HFFc6 (cell line): ENCODE measurements around the gene FBLN2. TPM values are rescaled to one million over a fixed set of nuclear protein-coding genes. Genes with fewer than 3 reads are reported as not detected.

Experiments
- DNase-seq: peaks from one replicate; pipeline ENCODE4 v3.0.0-alpha.2; 2018
- H3K27ac Mint-ChIP-seq: 2 replicates; pipeline ENCODE4 v1.8.0; 2020; ENCODE audit warnings: mild to moderate bottlenecking, mixed read lengths
- H3K27me3 Mint-ChIP-seq: 2 replicates; pipeline ENCODE4 v1.8.0; 2021; ENCODE audit warnings: mild to moderate bottlenecking, moderate library complexity, mixed read lengths; ENCODE audit not compliant: insufficient read depth
- H3K36me3 Mint-ChIP-seq: 2 replicates; pipeline ENCODE4 v1.8.0; 2021; ENCODE audit warnings: low read depth, mixed read lengths
- H3K4me1 Mint-ChIP-seq: 2 replicates; pipeline ENCODE4 v1.8.0; 2020; ENCODE audit warnings: low read depth, mixed read lengths
- H3K4me3 Mint-ChIP-seq: 2 replicates; pipeline ENCODE4 v1.8.0; 2020; ENCODE audit warnings: mild to moderate bottlenecking, moderate library complexity, mixed read lengths
- H3K9me3 Mint-ChIP-seq: 2 replicates; pipeline ENCODE4 v1.8.0; 2020; ENCODE audit warnings: mild to moderate bottlenecking, mixed read lengths
- total RNA-seq, 6 experiments: library from RNA; stranded (reverse); fragmentation: NEBNext Ultra II Directional; extraction: Animal tissue kit (Norgen Biotek cat#: 25700); gene quantifications; 2 replicates in 1 of 6; 3 replicates in 5 of 6; pipeline ENCODE4 v1.2.3, GENCODE V29; 2021
- TF ChIP-seq, protein P1 (sequence below): fragments of 200-600 bp; sonication (generic); IDR thresholded peaks from 2 replicates; pipeline ENCODE4 v1.5.0; 2021; ENCODE audit warnings: antibody characterized with exemption, mild to moderate bottlenecking

The FBLN2 gene
- total RNA-seq, 6 experiments from 2014 or later = 55.7 to 84.5 (median 69.4) TPM

GRCh38 chr3:13620281-13620680 is 71.4 kb downstream of the FBLN2 start:
- H3K9me3 Mint-ChIP-seq = no peaks in the 10 kb centered on the region
- no peaks in the 10 kb centered on the region; the same call in 1 of the 2 replicates for H3K27me3 Mint-ChIP-seq
- no peaks in the 10 kb centered on the region for H3K4me1 Mint-ChIP-seq
- TF ChIP-seq, protein P1, sequence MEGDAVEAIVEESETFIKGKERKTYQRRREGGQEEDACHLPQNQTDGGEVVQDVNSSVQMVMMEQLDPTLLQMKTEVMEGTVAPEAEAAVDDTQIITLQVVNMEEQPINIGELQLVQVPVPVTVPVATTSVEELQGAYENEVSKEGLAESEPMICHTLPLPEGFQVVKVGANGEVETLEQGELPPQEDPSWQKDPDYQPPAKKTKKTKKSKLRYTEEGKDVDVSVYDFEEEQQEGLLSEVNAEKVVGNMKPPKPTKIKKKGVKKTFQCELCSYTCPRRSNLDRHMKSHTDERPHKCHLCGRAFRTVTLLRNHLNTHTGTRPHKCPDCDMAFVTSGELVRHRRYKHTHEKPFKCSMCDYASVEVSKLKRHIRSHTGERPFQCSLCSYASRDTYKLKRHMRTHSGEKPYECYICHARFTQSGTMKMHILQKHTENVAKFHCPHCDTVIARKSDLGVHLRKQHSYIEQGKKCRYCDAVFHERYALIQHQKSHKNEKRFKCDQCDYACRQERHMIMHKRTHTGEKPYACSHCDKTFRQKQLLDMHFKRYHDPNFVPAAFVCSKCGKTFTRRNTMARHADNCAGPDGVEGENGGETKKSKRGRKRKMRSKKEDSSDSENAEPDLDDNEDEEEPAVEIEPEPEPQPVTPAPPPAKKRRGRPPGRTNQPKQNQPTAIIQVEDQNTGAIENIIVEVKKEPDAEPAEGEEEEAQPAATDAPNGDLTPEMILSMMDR = no peak
- peaks cover 20% of the 10 kb centered on the region for H3K36me3 Mint-ChIP-seq
- no peak for DNase-seq
- no peak overlapping the region for H3K27ac Mint-ChIP-seq
- H3K4me3 Mint-ChIP-seq = no peak overlapping the region

- H3K4me3 Mint-ChIP-seq = no peak overlapping the region
- H3K27ac Mint-ChIP-seq = no peak overlapping the region
- no peaks in the 10 kb centered on the region for H3K9me3 Mint-ChIP-seq
- TF ChIP-seq, protein P1 = no peak
- no peaks in the 10 kb centered on the region for H3K4me1 Mint-ChIP-seq
- no peak for DNase-seq
- peaks cover 2% of the 10 kb centered on the region for H3K27me3 Mint-ChIP-seq
- H3K36me3 Mint-ChIP-seq = peaks cover 14% of the 10 kb centered on the region
Observed at GRCh38 chr3:13620776-13621365, 71.9 kb downstream of the FBLN2 start.

GRCh38 chr3:13621381-13622221 is 72.7 kb downstream of the FBLN2 start:
- TF ChIP-seq, protein P1 = no peak
- Mint-ChIP-seq H3K9me3 (no peaks in the 10 kb centered on the region), H3K36me3 (peaks cover 10% of the 10 kb centered on the region; the same call in 1 of the 2 replicates), H3K27me3 (peaks cover 2% of the 10 kb centered on the region), H3K4me1 (no peaks in the 10 kb centered on the region), H3K27ac (no peak overlapping the region), H3K4me3 (no peak overlapping the region)
- no peak for DNase-seq

GRCh38 chr3:13622356-13622755 is 73.4 kb downstream of the FBLN2 start:
- peaks cover 2% of the 10 kb centered on the region for H3K27me3 Mint-ChIP-seq
- no peaks in the 10 kb centered on the region for H3K4me1 Mint-ChIP-seq
- H3K27ac Mint-ChIP-seq = no peak overlapping the region
- H3K4me3 Mint-ChIP-seq = no peak overlapping the region
- peaks cover 4% of the 10 kb centered on the region; the same call in 1 of the 2 replicates for H3K36me3 Mint-ChIP-seq
- H3K9me3 Mint-ChIP-seq = no peaks in the 10 kb centered on the region
- DNase-seq = no peak
- TF ChIP-seq, protein P1 = no peak

GRCh38 chr3:13623101-13623654 is 74.3 kb downstream of the FBLN2 start:
- DNase-seq = no peak
- Mint-ChIP-seq H3K9me3 (no peaks in the 10 kb centered on the region), H3K27me3 (peaks cover 2% of the 10 kb centered on the region), H3K4me1 (no peaks in the 10 kb centered on the region), H3K36me3 (peaks cover 4% of the 10 kb centered on the region; the same call in 1 of the 2 replicates), H3K4me3 (no peak overlapping the region), H3K27ac (no peak overlapping the region)
- TF ChIP-seq, protein P1 = no peak
